NT2/D1 (cell line): ENCODE measurements around the gene PTPRN2.

Source experiments
- SUZ12 ChIP-seq: IDR thresholded peaks from 2 replicates; pipeline ENCODE4 v1.6.1; 2011; ENCODE audit not compliant: insufficient read length, insufficient read depth; ENCODE audit errors: extremely low read depth
- YY1 ChIP-seq: IDR thresholded peaks from 2 replicates; pipeline ENCODE4 v1.6.1; 2011; ENCODE audit not compliant: insufficient read length, insufficient read depth
- ZNF274 ChIP-seq: IDR thresholded peaks from 2 replicates; pipeline ENCODE4 v1.6.1; 2011; ENCODE audit warnings: mild to moderate bottlenecking, low read depth, low read length

DNA sequence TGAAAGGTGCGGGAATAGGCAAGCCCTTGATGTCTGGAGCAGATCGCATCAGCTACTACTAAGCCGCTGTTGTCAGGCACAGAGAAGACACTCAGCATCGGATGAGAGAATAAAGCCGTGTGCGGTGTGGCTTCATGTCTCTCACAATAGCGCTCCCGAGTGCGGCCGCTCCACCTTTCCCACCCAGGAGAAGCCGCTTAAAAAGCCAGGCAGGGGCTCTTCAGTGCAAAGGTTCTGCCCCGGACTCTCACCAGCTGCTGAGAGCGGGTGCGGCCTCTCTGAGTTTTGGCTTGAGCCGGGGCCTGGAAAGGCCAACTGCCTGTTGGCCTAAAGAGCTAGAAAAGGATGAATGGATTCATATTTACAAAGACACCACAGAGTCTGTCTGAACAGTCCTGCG, 650.2 kb downstream of the PTPRN2 start:
- TF ChIP-seq ZNF274 (no peak), SUZ12 (no peak), YY1 (no peak)
